ENCODE data around the gene GABRQ. TPM values are rescaled to one million over a fixed set of nuclear protein-coding genes. Genes with fewer than 3 reads are reported as not detected.

The GABRQ gene
- total RNA-seq, 5 donors from 2014 or later (not counting 1 experiment from before 2014, with no cell fraction given) = not detected

- Histone ChIP-seq H3K4me1 (ENCODE audit: control insufficient read depth in 1 of 2, extremely low read depth in 1 of 2, insufficient read depth in 2 of 2, low read length in 2 of 2) (no peaks in the 10 kb centered on the region), H3K27me3 (replicated peaks in 1 of 2; ENCODE audit: control insufficient read depth in 2 of 2, extremely low read depth in 1 of 2, insufficient read depth in 2 of 2, low read length in 1 of 2) (peaks cover 0 to 8% of the 10 kb centered on the region in 2 experiments), H3K9me3 (no peaks in the 10 kb centered on the region), H3K36me3 (ENCODE audit: control insufficient read depth in 2 of 2, extremely low read depth in 1 of 2, insufficient read depth in 1 of 2, low read length in 1 of 2) (no peaks in the 10 kb centered on the region), H3K27ac (ENCODE audit: low read length) (no peak overlapping the region), H3K4me3 (ENCODE audit: control insufficient read depth in 1 of 2, extremely low read depth in 1 of 2, low read length in 1 of 2) (no peak overlapping the region)
- peak in 14 of 35 experiments; percentile 0 to 25 (median 6) for DNase-seq
- no peaks in the 10 kb centered on the region for H3K9me3 Mint-ChIP-seq
- POLR2A ChIA-PET = no interaction called here
- no peaks in the 10 kb centered on the region for H3K4me1 Mint-ChIP-seq
- no peak for ATAC-seq (replicated peaks in 1 of 4)
- no peak overlapping the region for H3K27ac Mint-ChIP-seq
- no peaks in the 10 kb centered on the region for H3K36me3 Mint-ChIP-seq
- no peak overlapping the region for H3K4me3 Mint-ChIP-seq
- no CpG with 5 or more reads among the region's 7 CpGs for WGBS (ENCODE audit: insufficient coverage)
- CTCF ChIA-PET = interaction anchor here in 1 of 2 donors (0.6 to 1.6 kb wide), 3 partner anchors 15 to 1480 kb away, joined by 3 to 5 read pairs (median 5); no protein-coding TSS in a partner anchor
- H3K27me3 Mint-ChIP-seq = peaks cover 14 to 38% of the 10 kb centered on the region in 2 donors
Measured at GRCh38 chrX:152632445-152633097, 5.1 kb upstream of the GABRQ start.

- Mint-ChIP-seq H3K9me3 (no peaks in the 10 kb centered on the region), H3K27me3 (peaks cover 22 to 30% of the 10 kb centered on the region in 2 donors), H3K4me3 (no peak overlapping the region), H3K36me3 (no peaks in the 10 kb centered on the region), H3K27ac (no peak overlapping the region), H3K4me1 (no peaks in the 10 kb centered on the region)
- DNase-seq = no peak
- peaks cover 0 to 24% of the 10 kb centered on the region in 2 experiments for H3K27me3 ChIP-seq (replicated peaks in 1 of 2; ENCODE audit: control insufficient read depth in 2 of 2, extremely low read depth in 1 of 2, insufficient read depth in 2 of 2, low read length in 1 of 2)
- ChIA-PET POLR2A (no interaction called here), CTCF (no interaction called here)
- peaks cover 0 to 4% of the 10 kb centered on the region in 2 experiments for H3K4me1 ChIP-seq (ENCODE audit: control insufficient read depth in 1 of 2, extremely low read depth in 1 of 2, insufficient read depth in 2 of 2, low read length in 2 of 2)
- 20% methylated on average over 1 of the region's 7 CpGs for WGBS (ENCODE audit: insufficient coverage)
- ATAC-seq (replicated peaks in 1 of 4) = no peak
- no peaks in the 10 kb centered on the region for H3K36me3 ChIP-seq (ENCODE audit: control insufficient read depth in 2 of 2, extremely low read depth in 1 of 2, insufficient read depth in 1 of 2, low read length in 1 of 2)
- no peak overlapping the region for H3K4me3 ChIP-seq (ENCODE audit: control insufficient read depth in 1 of 2, extremely low read depth in 1 of 2, low read length in 1 of 2)
- H3K9me3 ChIP-seq = no peaks in the 10 kb centered on the region
- no peak overlapping the region for H3K27ac ChIP-seq (ENCODE audit: low read length)
Measured at GRCh38 chrX:152635941-152636340, 1.8 kb upstream of the GABRQ start.

GRCh38 chrX:152638443-152638904 is 779 bp downstream of the GABRQ start:
- Histone ChIP-seq H3K4me1 (ENCODE audit: control insufficient read depth in 1 of 2, extremely low read depth in 1 of 2, insufficient read depth in 2 of 2, low read length in 2 of 2) (peaks cover 0 to 4% of the 10 kb centered on the region in 2 experiments), H3K27me3 (replicated peaks in 1 of 2; ENCODE audit: control insufficient read depth in 2 of 2, extremely low read depth in 1 of 2, insufficient read depth in 2 of 2, low read length in 1 of 2) (peaks cover 0 to 26% of the 10 kb centered on the region in 2 experiments), H3K27ac (ENCODE audit: low read length) (no peak overlapping the region), H3K9me3 (no peaks in the 10 kb centered on the region), H3K36me3 (ENCODE audit: control insufficient read depth in 2 of 2, extremely low read depth in 1 of 2, insufficient read depth in 1 of 2, low read length in 1 of 2) (no peaks in the 10 kb centered on the region), H3K4me3 (ENCODE audit: control insufficient read depth in 1 of 2, extremely low read depth in 1 of 2, low read length in 1 of 2) (no peak overlapping the region)
- CTCF ChIA-PET = no interaction called here
- ATAC-seq (replicated peaks in 1 of 4) (no peak), DNase-seq (no peak)
- no peaks in the 10 kb centered on the region for H3K36me3 Mint-ChIP-seq
- POLR2A ChIA-PET = no interaction called here
- no peak overlapping the region for H3K4me3 Mint-ChIP-seq
- H3K9me3 Mint-ChIP-seq = no peaks in the 10 kb centered on the region
- no peak overlapping the region for H3K27ac Mint-ChIP-seq
- peaks cover 24% of the 10 kb centered on the region in 2 donors for H3K27me3 Mint-ChIP-seq
- no peaks in the 10 kb centered on the region for H3K4me1 Mint-ChIP-seq
- no CpG with 5 or more reads among the region's 23 CpGs for WGBS (ENCODE audit: insufficient coverage)

DNA sequence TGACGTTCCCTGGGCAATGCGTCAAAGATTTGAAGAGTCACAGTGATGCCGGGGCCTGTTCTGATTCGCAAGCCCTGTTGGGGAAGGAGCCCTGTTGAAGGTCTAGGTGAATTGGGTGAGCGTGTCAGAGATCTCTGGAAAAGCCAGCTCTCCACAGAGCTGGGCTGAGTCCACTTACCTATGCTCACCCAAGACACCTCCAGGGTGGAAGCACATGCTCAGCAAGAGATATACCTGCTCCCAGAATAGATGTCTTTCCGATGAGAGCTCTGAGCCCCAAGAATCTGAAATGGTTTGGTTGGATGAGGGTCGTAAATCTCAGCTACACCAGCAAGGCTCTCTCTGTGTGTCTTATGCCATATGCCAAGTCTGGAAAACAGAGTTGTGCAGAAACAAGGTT is 1.7 kb downstream of the GABRQ start:
- peaks cover 0 to 26% of the 10 kb centered on the region in 2 experiments for H3K27me3 ChIP-seq (replicated peaks in 1 of 2; ENCODE audit: control insufficient read depth in 2 of 2, extremely low read depth in 1 of 2, insufficient read depth in 2 of 2, low read length in 1 of 2)
- no peaks in the 10 kb centered on the region for H3K36me3 Mint-ChIP-seq
- H3K4me1 ChIP-seq (ENCODE audit: control insufficient read depth in 1 of 2, extremely low read depth in 1 of 2, insufficient read depth in 2 of 2, low read length in 2 of 2) = peaks cover 0 to 4% of the 10 kb centered on the region in 2 experiments
- no peak overlapping the region for H3K27ac Mint-ChIP-seq
- H3K27ac ChIP-seq (ENCODE audit: low read length) = no peak overlapping the region
- H3K4me3 ChIP-seq (ENCODE audit: control insufficient read depth in 1 of 2, extremely low read depth in 1 of 2, low read length in 1 of 2) = no peak overlapping the region
- H3K4me3 Mint-ChIP-seq = no peak overlapping the region
- no peaks in the 10 kb centered on the region for H3K9me3 ChIP-seq
- ChIA-PET POLR2A (no interaction called here), CTCF (no interaction called here)
- no peaks in the 10 kb centered on the region for H3K4me1 Mint-ChIP-seq
- no peak for DNase-seq
- no peaks in the 10 kb centered on the region for H3K36me3 ChIP-seq (ENCODE audit: control insufficient read depth in 2 of 2, extremely low read depth in 1 of 2, insufficient read depth in 1 of 2, low read length in 1 of 2)
- WGBS (ENCODE audit: insufficient coverage) = 80% methylated on average over 1 of the region's 7 CpGs
- ATAC-seq (replicated peaks in 1 of 4) = no peak
- no peaks in the 10 kb centered on the region for H3K9me3 Mint-ChIP-seq
- peaks cover 24% of the 10 kb centered on the region in 2 donors for H3K27me3 Mint-ChIP-seq

- DNase-seq = no peak
- Mint-ChIP-seq H3K27ac (no peak overlapping the region), H3K4me3 (no peak overlapping the region), H3K36me3 (no peaks in the 10 kb centered on the region), H3K4me1 (no peaks in the 10 kb centered on the region), H3K27me3 (peaks cover 24% of the 10 kb centered on the region in 2 donors), H3K9me3 (no peaks in the 10 kb centered on the region)
- ChIA-PET POLR2A (no interaction called here), CTCF (no interaction called here)
- H3K36me3 ChIP-seq (ENCODE audit: control insufficient read depth in 2 of 2, extremely low read depth in 1 of 2, insufficient read depth in 1 of 2, low read length in 1 of 2) = no peaks in the 10 kb centered on the region
- H3K4me1 ChIP-seq (ENCODE audit: control insufficient read depth in 1 of 2, extremely low read depth in 1 of 2, insufficient read depth in 2 of 2, low read length in 2 of 2) = peaks cover 0 to 4% of the 10 kb centered on the region in 2 experiments
- H3K4me3 ChIP-seq (ENCODE audit: control insufficient read depth in 1 of 2, extremely low read depth in 1 of 2, low read length in 1 of 2) = no peak overlapping the region
- WGBS (ENCODE audit: insufficient coverage) = 79% methylated on average over 7 of the region's 18 CpGs
- no peak for ATAC-seq (replicated peaks in 1 of 4)
- H3K27ac ChIP-seq (ENCODE audit: low read length) = no peak overlapping the region
- peaks cover 0 to 26% of the 10 kb centered on the region in 2 experiments for H3K27me3 ChIP-seq (replicated peaks in 1 of 2; ENCODE audit: control insufficient read depth in 2 of 2, extremely low read depth in 1 of 2, insufficient read depth in 2 of 2, low read length in 1 of 2)
- no peaks in the 10 kb centered on the region for H3K9me3 ChIP-seq
Measured at GRCh38 chrX:152640034-152640818, 2.5 kb downstream of the GABRQ start.

- Mint-ChIP-seq H3K27ac (no peak overlapping the region), H3K4me1 (no peaks in the 10 kb centered on the region), H3K27me3 (peaks cover 17 to 19% of the 10 kb centered on the region in 2 donors), H3K4me3 (no peak overlapping the region), H3K9me3 (no peaks in the 10 kb centered on the region), H3K36me3 (no peaks in the 10 kb centered on the region)
- H3K4me3 ChIP-seq (ENCODE audit: control insufficient read depth in 1 of 2, extremely low read depth in 1 of 2, low read length in 1 of 2) = no peak overlapping the region
- H3K27ac ChIP-seq (ENCODE audit: low read length) = no peak overlapping the region
- peaks cover 0 to 4% of the 10 kb centered on the region in 2 experiments for H3K4me1 ChIP-seq (ENCODE audit: control insufficient read depth in 1 of 2, extremely low read depth in 1 of 2, insufficient read depth in 2 of 2, low read length in 2 of 2)
- H3K27me3 ChIP-seq (replicated peaks in 1 of 2; ENCODE audit: control insufficient read depth in 2 of 2, extremely low read depth in 1 of 2, insufficient read depth in 2 of 2, low read length in 1 of 2) = peaks cover 0 to 26% of the 10 kb centered on the region in 2 experiments
- 74% methylated on average over 4 of the region's 10 CpGs for WGBS (ENCODE audit: insufficient coverage)
- ChIA-PET CTCF (no interaction called here), POLR2A (no interaction called here)
- ATAC-seq (replicated peaks in 1 of 4) (no peak), DNase-seq (no peak)
- no peaks in the 10 kb centered on the region for H3K9me3 ChIP-seq
- no peaks in the 10 kb centered on the region for H3K36me3 ChIP-seq (ENCODE audit: control insufficient read depth in 2 of 2, extremely low read depth in 1 of 2, insufficient read depth in 1 of 2, low read length in 1 of 2)
Measured at GRCh38 chrX:152641256-152641875, 3.7 kb downstream of the GABRQ start.
